HG03064 (cell line): ENCODE measurements around the gene SLC30A1.

Experiments used
- ATAC-seq: cut with Tn5 transposase; IDR thresholded peaks from one replicate; pipeline ENCODE4 v1.9.1; 2021; ENCODE audit warnings: low read depth; ENCODE audit not compliant: unreplicated experiment

SLC30A1 gene

DNA sequence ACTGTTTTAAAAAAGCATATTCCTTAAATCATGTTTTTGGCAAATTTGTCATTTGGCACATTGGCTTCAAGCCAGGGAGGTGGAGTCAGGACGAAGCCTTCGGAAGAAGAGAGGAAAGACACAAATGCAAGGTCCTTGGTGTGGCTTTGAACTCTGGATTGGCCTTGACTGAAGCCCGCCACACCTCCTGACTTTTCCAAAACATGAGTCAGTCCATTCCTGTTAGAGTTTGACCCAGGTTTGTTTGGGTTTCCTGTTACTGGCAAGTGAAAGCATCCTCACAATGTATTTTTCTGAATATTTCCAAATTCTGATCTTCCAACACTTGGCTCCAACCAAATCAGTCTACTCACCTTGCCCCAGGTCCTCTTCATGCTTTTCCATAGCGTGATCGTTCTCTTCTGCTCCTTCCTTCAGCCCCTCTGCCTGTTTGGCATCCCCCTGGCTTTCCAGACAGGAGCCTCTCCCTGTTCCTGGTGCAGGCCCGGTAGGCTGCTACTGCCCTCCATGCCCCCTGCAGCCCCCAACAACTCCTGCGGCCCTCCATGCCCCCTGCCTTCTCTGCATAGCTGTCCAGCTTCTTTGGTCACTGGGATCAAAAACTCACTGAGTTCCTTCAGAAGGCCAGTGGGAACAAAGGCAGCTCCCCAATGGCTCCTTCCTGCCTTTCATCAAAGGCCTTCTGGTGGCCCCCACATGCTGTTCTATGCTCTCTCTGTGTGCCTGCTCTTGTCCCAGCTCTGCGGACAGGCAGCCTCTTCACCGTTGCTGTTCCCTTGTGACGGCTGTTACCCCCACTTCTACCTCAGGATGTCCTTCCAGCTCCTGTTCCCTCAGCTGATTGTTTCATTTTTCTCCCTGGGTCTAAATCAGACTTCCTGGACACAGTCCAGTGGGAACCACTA, 30.4 kb upstream of the SLC30A1 start:
- ATAC-seq: no peak

GRCh38 chr1:211607754-211608473, 29.0 kb upstream of the SLC30A1 start:
- ATAC-seq: no peak

DNA sequence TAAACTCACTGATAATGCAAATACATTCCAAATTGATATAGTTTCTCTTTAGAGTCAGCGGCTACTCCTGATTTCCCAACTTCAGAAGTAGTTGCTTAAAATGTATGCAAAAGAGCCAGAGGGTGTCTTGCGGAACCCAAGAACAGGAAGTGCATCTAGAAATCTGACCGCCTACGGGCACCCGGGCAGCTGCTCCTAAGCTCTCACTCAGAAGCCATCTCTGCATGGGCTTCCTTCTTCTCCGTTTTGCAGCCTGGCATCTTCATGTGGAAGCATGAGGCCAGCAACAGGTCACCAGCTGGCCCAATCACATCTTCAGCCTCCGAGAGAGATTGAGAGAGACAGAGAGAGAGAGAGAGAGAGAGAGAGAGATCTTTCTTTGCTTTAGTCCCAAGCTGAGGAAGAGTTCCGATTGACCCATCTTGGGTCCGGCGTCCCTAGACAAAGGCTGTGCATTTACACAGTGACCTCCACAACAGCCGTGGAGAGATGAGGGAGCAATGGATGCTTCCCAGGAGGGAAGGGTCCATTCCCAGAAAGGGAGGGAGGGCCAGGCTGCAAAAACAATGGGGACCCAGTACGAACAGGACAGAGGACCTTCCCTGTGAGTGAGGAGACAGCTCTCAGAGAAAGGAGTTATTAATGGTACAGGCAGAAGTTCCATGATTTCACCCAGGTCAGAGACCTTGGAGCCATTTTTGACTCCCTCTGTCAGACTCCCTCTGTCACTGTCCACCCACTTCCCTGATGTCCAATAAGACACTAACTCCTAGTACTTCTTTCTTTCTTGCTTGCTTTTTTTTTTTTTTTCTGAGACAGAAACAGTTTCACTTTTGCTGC, 28.2 kb upstream of the SLC30A1 start:
- ATAC-seq: peak; percentile 90

DNA sequence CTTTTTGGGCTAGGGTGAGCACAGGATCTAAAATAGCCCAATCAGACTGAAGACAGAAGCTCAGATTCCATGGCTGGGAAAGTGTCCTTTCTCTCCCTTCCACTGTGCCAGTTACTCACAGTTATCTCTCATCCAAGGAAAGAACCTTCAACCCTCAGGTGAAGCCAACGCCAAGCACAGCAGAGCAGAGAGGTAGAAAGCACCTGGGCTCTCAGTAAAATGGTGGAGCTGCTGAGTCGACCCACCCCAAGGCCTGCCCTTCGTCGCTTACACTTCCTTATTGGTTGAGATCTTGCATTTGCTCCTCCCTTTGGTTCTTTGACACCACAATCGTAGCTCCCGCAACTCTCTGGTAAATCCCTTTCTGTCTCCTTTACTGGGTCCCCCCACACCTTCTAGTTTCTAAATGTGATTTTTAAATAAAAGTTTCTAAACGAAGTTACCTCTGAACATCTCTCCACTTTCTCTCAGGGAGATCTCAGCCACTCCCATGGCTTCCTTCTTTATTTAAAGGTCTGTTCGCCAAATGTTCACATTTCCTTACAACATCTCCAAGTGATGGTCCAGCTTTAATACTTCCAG, 27.5 kb upstream of the SLC30A1 start:
- ATAC-seq: peak; percentile 91

DNA sequence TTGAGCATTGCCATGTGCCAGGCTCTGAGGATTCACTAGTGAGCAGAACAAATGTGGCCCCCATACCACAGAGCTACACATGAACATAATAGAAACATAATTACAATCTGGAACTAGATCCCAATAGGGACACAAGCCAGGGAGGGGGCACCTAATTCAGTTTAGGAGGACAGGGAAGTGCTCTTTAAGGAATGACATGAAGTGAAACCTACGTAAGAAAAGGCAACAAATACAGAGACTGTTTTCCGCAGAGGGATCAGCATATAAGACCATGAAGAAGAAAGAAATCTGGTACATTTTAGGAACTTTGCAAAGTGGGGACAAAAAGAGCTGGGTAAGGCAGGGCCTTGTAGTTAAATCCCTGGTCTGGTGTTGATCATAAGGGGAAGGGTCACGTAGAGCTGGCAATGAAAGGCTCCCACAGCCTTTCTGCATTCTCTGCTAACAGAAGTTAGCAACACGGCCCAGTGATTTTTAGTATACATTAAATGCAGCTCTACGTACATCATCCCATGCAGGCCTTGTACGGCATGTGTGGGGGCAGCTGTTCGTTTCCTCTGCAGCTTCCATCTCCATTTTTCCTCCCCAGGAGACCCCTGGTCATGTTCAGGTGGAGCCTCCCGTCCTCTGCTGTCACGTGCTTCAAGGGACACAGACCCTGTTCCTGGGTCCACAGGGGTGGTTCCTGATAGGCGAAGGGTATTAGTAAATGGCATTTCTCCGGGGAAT, 26.8 kb upstream of the SLC30A1 start:
- ATAC-seq: no peak

- no peak for ATAC-seq
These were observed 26.1 kb upstream of the SLC30A1 start for GRCh38 chr1:211605034-211605433.

GRCh38 chr1:211604548-211604947, 25.6 kb upstream of the SLC30A1 start:
- no peak for ATAC-seq

DNA sequence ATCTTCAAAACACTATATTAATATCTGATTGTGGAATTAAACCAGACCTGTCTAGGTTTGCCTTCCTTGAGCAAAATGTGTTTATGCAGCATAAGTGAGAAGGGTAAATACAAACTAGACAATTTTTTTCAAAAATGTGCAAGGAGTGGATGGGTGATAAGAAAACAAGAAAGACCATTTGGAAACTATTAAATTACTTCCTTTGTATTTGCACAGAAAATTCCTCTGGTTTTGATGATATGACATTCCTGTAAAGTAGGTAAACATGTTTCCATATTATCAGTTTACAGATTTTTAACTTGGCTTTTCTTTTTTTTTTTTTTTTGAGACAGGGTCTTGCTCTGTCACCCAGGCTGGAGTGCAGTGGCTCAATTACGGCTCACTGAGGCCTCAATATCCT, 24.8 kb upstream of the SLC30A1 start:
- ATAC-seq: no peak

DNA sequence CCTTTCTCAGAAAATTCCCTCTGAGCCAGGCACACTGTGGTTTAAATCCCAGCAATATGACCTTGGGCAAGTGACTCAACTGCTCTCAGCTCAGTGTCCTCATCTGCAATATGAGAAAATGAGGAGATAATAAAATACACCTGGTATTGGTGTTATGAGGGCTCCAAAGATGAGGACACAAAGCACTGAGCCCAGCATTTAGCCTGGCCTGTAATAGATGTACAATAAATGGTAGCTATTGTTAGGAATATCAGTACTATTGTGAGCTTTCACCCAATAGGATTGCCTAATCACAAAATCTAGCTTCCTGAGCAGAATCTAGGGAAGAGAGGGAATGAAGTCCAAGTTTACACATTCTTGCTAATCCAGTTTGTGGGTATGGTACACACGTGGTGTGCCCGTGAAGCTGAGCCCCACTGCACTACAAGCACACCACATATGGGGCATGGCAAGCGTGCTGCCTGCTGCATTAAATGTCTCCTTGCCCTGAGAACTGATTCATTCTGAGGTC, 24.3 kb upstream of the SLC30A1 start:
- ATAC-seq: no peak

- no peak for ATAC-seq
These were observed 23.2 kb upstream of the SLC30A1 start for GRCh38 chr1:211601982-211602670.

- no peak for ATAC-seq
These were observed 22.2 kb upstream of the SLC30A1 start for GRCh38 chr1:211601159-211601558.

- ATAC-seq: no peak
These were observed 20.3 kb upstream of the SLC30A1 start for GRCh38 chr1:211599250-211599649.

DNA sequence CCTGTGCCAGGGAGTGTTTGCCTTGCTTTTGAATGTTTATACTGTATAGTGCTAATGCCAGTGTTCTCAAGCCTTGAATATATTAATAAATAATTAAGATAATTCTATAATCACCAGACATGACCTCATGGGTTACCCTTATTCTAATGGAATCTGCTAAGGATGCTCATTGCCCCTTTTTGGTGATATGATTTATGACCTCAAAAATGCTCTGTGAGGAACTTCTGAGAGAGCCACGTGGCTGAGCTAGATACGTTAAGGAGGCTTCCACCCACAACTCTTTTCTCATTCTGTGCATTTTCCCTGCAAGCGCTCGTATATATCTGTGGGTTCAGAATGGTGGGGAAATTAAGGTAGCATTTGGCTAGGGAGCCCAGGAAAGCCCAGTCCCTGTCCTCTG, 19.6 kb upstream of the SLC30A1 start:
- ATAC-seq: no peak

GRCh38 chr1:211596418-211597181, 17.6 kb upstream of the SLC30A1 start:
- ATAC-seq: no peak

DNA sequence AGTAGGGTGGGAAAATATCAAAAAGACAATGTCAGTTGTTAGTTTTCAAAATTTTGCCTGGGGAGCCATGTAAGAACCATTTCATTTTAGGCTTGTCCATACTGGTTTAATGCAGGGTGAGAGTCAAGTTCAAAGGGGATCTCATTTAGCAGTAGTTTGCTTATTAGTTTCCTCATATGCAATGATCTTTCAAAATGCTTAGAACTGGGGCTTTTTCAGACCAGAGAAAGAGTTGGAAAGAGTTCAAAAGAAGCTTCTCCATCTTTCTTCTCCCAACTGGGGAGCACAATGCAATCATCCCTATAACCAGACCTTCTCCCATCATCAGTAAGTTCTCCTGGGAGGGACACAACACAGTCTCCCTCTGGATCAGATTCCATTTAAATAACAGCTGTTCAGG, 16.5 kb upstream of the SLC30A1 start:
- no peak for ATAC-seq

GRCh38 chr1:211591980-211592493, 13.1 kb upstream of the SLC30A1 start:
- ATAC-seq: no peak

DNA sequence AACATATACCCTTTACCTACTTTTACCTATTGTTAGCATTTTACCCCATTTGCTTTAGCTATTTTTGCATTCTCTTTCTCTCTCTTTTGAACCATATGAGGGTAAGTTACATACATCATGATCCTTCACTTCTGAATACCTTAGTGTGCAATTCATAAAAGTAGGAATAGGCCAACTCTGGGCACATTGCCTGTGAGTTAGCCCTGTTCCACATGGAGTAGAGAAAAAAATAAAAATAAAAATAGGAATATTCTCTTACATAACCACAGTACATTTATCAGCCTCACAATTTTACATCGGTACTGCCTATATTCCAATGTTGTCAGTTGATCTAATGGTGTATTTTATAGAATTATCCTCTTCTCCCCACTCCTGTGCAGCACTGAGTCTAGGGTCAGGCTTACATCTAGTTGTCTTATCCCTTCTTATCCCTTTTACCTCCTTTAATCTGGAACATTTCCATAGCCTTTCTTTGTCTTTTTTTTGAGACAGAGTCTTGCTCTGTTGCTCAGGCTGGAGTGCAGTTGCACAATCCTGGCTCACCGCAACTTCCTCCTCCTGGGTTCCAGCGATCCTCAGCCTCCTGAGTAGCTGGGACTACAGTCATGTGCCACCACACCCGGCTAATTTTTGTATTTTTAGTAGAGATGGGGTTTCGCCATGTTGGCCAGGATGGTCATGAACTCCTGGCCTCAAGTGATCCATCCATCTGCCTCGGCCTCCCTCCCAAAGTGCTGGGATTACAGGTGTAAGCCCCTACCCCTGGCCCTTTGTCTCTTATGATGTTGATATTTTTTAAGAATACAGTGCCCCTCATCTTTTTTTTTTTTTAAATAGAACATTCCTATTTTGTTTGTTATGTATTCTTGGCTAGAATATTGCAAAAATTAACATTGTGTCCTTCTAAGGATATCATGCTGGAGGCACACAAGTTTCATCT, 11.1 kb upstream of the SLC30A1 start:
- no peak for ATAC-seq
